WTC11 (cell line): ENCODE results near the gene JAKMIP3. TPM values are rescaled to one million over a fixed set of nuclear protein-coding genes. Genes with fewer than 3 reads are reported as not detected.

ENCODE experiments used
- ATAC-seq: fragments of 200-7000 bp; cut with Tn5 transposase; 2 replicates; pipeline ENCODE4 v1.10.0; 2021; ENCODE audit warnings: mild to moderate bottlenecking, moderate library complexity
- CTCF ChIA-PET: fragments of 300-600 bp; sonication (Branson Sonifier 250); formaldehyde crosslinking; loops from one replicate; lab custom pipeline; 2021; ENCODE audit warnings: antibody characterized with exemption; lab: Charles Lee
- POLR2A ChIA-PET: fragments of 350-600 bp; sonication (Branson Sonifier 250); formaldehyde crosslinking; loops from one replicate; lab custom pipeline; 2021; ENCODE audit warnings: antibody characterized with exemption; lab: Charles Lee
- DNase-seq: peaks from one replicate; pipeline ENCODE4 v3.0.0; 2021; ENCODE audit warnings: low spot score
- H3K27ac Mint-ChIP-seq: 2 replicates; pipeline ENCODE4 v1.8.0; 2021; ENCODE audit warnings: mixed read lengths
- H3K27me3 Mint-ChIP-seq: 2 replicates; pipeline ENCODE4 v1.8.0; 2021; ENCODE audit warnings: low read depth, mild to moderate bottlenecking, moderate library complexity, mixed read lengths
- H3K36me3 Mint-ChIP-seq: 2 replicates; pipeline ENCODE4 v1.8.0; 2021; ENCODE audit warnings: mixed read lengths
- H3K4me1 Mint-ChIP-seq: 2 replicates; pipeline ENCODE4 v1.8.0; 2022; ENCODE audit warnings: mixed read lengths
- H3K4me3 Mint-ChIP-seq: 2 replicates; pipeline ENCODE4 v1.8.0; 2021; ENCODE audit warnings: mild to moderate bottlenecking, moderate library complexity, mixed read lengths
- H3K9me3 Mint-ChIP-seq: 2 replicates; pipeline ENCODE4 v1.8.0; 2021; ENCODE audit warnings: mixed read lengths
- ATF6 ChIP-seq: sonication (generic); formaldehyde crosslinking; IDR thresholded peaks from 2 replicates; pipeline ENCODE4 v1.8.1; 2023; ENCODE audit warnings: mild to moderate bottlenecking, missing genetic modification reagents
- CBFB ChIP-seq: sonication (generic); formaldehyde crosslinking; IDR thresholded peaks from 2 replicates; pipeline ENCODE4 v1.8.1; 2022; ENCODE audit warnings: mild to moderate bottlenecking, low read depth, missing genetic modification reagents
- CDX4 ChIP-seq: fragments of 250-450 bp; sonication (Bioruptor Pico); IDR thresholded peaks from 2 replicates; pipeline ENCODE4 v1.9.0; 2021; ENCODE audit warnings: moderate library complexity, mild to moderate bottlenecking, inconsistent platforms, borderline replicate concordance
- E2F5 ChIP-seq: sonication (generic); formaldehyde crosslinking; IDR thresholded peaks from 2 replicates; pipeline ENCODE4 v1.8.1; 2022; ENCODE audit warnings: mild to moderate bottlenecking, moderate library complexity, missing genetic modification reagents
- ESRRA ChIP-seq: sonication (generic); formaldehyde crosslinking; IDR thresholded peaks from 2 replicates; pipeline ENCODE4 v1.8.1; 2022; ENCODE audit warnings: mild to moderate bottlenecking, missing genetic modification reagents, borderline replicate concordance
- FOXP1 ChIP-seq: sonication (generic); formaldehyde crosslinking; IDR thresholded peaks from 2 replicates; pipeline ENCODE4 v1.8.0; 2022; ENCODE audit warnings: missing genetic modification reagents, mild to moderate bottlenecking, moderate library complexity, borderline replicate concordance
- FOXP4 ChIP-seq: sonication (generic); formaldehyde crosslinking; IDR thresholded peaks from 2 replicates; pipeline ENCODE4 v1.8.0; 2022; ENCODE audit warnings: mild to moderate bottlenecking, missing genetic modification reagents
- GABPB1 ChIP-seq: sonication (generic); formaldehyde crosslinking; IDR thresholded peaks from 2 replicates; pipeline ENCODE4 v1.8.1; 2023; ENCODE audit warnings: mild to moderate bottlenecking, missing genetic modification reagents
- HMGA2 ChIP-seq: fragments of 250-450 bp; sonication (Bioruptor Pico); IDR thresholded peaks from 2 replicates; pipeline ENCODE4 v1.4.0; 2021; ENCODE audit warnings: mild to moderate bottlenecking, moderate library complexity
- JUN ChIP-seq: sonication (generic); formaldehyde crosslinking; IDR thresholded peaks from 2 replicates; pipeline ENCODE4 v1.8.0; 2023; ENCODE audit warnings: mild to moderate bottlenecking, missing genetic modification reagents
- MAX ChIP-seq: sonication (generic); formaldehyde crosslinking; IDR thresholded peaks from 2 replicates; pipeline ENCODE4 v1.8.0; 2022; ENCODE audit warnings: mild to moderate bottlenecking, missing genetic modification reagents
- MLX ChIP-seq: sonication (generic); formaldehyde crosslinking; IDR thresholded peaks from 2 replicates; pipeline ENCODE4 v1.8.1; 2023; ENCODE audit warnings: mild to moderate bottlenecking, missing genetic modification reagents, moderate library complexity
- PREB ChIP-seq: sonication (generic); formaldehyde crosslinking; IDR thresholded peaks from 2 replicates; pipeline ENCODE4 v1.8.1; 2022; ENCODE audit warnings: mild to moderate bottlenecking, missing genetic modification reagents, moderate library complexity, borderline replicate concordance
- SMAD4 ChIP-seq: sonication (generic); formaldehyde crosslinking; IDR thresholded peaks from 2 replicates; pipeline ENCODE4 v1.8.0; 2022; ENCODE audit warnings: mild to moderate bottlenecking, missing genetic modification reagents
- SOX15 ChIP-seq: fragments of 250-450 bp; sonication (Bioruptor Pico); IDR thresholded peaks from 2 replicates; pipeline ENCODE4 v1.9.0; 2021; ENCODE audit warnings: mild to moderate bottlenecking
- USF2 ChIP-seq: sonication (generic); formaldehyde crosslinking; IDR thresholded peaks from 2 replicates; pipeline ENCODE4 v1.8.1; 2023; ENCODE audit warnings: mild to moderate bottlenecking, missing genetic modification reagents, moderate library complexity
- ZBTB43 ChIP-seq: sonication (generic); formaldehyde crosslinking; IDR thresholded peaks from 2 replicates; pipeline ENCODE4 v1.8.1; 2023; ENCODE audit warnings: mild to moderate bottlenecking, missing genetic modification reagents
- ZNF121 ChIP-seq: sonication (generic); formaldehyde crosslinking; IDR thresholded peaks from 2 replicates; pipeline ENCODE4 v1.8.0; 2023; ENCODE audit warnings: missing genetic modification reagents
- ZNF138 ChIP-seq: sonication (generic); formaldehyde crosslinking; conservative IDR thresholded peaks from 2 replicates; pipeline ENCODE4 v1.8.1; 2022; ENCODE audit warnings: mild to moderate bottlenecking, moderate library complexity, missing genetic modification reagents
- ZNF281 ChIP-seq: sonication (generic); formaldehyde crosslinking; IDR thresholded peaks from 2 replicates; pipeline ENCODE4 v1.8.0; 2023; ENCODE audit warnings: mild to moderate bottlenecking, missing genetic modification reagents
- ZNF512 ChIP-seq: sonication (generic); formaldehyde crosslinking; IDR thresholded peaks from 2 replicates; pipeline ENCODE4 v1.8.1; 2022; ENCODE audit warnings: missing genetic modification reagents, borderline replicate concordance
- total RNA-seq: library from RNA; stranded (reverse); gene quantifications from 3 replicates; pipeline ENCODE4 v1.2.3, GENCODE V29; 2021

Gene JAKMIP3
- total RNA-seq, 1 experiment from 2014 or later, result 1.7 TPM

GRCh38 chr10:132016514-132016913, 49.2 kb upstream of the JAKMIP3 start (continued):
- TF ChIP-seq SMAD4 (CRISPR knock-in tag), result no peak

- DNase-seq (no peak), ATAC-seq (no peak)
- H3K27me3 Mint-ChIP-seq, result peaks cover 9% of the 10 kb centered on the region
- no peak overlapping the region for H3K4me3 Mint-ChIP-seq
- no peaks in the 10 kb centered on the region for H3K36me3 Mint-ChIP-seq
- H3K4me1 Mint-ChIP-seq, result peaks cover 32% of the 10 kb centered on the region
- no peak overlapping the region for H3K27ac Mint-ChIP-seq
- ChIA-PET CTCF (no interaction called here), POLR2A (no interaction called here)
- TF ChIP-seq FOXP4 (CRISPR knock-in tag) (no peak), USF2 (CRISPR knock-in tag) (no peak), ESRRA (CRISPR knock-in tag) (no peak), JUN (CRISPR knock-in tag) (no peak), CBFB (no peak), GABPB1 (no peak), ZBTB43 (CRISPR knock-in tag) (no peak), ZNF281 (no peak), SOX15 (CRISPR knock-in tag) (no peak), FOXP1 (CRISPR knock-in tag) (no peak), MLX (CRISPR knock-in tag) (no peak), ZNF138 (CRISPR knock-in tag) (no peak), E2F5 (CRISPR knock-in tag) (no peak), MAX (no peak), CDX4 (CRISPR knock-in tag) (no peak), HMGA2 (CRISPR knock-in tag) (no peak), ZNF512 (no peak), PREB (CRISPR knock-in tag) (no peak), ATF6 (CRISPR knock-in tag) (no peak), ZNF121 (CRISPR knock-in tag) (no peak)
- no peaks in the 10 kb centered on the region for H3K9me3 Mint-ChIP-seq
These were observed 47.3 kb upstream of the JAKMIP3 start for GRCh38 chr10:132018446-132018845.
